GM15510 (cell line): ENCODE data around the gene NRXN2.

Experiments used
- POLR2A ChIP-seq: IDR thresholded peaks from 3 replicates; pipeline ENCODE4 v1.6.1; 2011; ENCODE audit warnings: borderline replicate concordance; ENCODE audit not compliant: insufficient read length; ENCODE audit errors: extremely low read depth

Gene NRXN2

GRCh38 chr11:64762674-64763525 lies 39.9 kb upstream of the NRXN2 start:
- TF ChIP-seq POLR2A: no peak

DNA sequence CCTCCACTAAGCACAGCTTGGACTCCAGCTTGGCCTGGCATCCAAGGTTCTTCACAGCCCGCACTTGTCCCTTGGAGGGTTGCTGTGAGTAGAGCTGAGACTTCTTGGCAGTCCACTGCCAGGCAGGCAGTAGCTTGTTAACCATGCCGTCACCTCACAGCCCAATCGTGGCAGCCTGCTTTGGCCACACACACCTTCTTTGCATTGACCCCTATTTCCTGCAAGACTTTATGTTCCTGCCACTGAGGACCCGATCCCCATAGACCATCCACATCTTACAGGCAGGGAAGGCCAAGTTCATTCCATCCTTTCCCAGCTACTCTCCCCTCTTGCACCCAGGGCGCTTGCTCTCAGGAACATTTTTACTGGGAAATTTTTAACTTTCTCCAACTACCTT lies 39.3 kb upstream of the NRXN2 start:
- TF ChIP-seq POLR2A: no peak

DNA sequence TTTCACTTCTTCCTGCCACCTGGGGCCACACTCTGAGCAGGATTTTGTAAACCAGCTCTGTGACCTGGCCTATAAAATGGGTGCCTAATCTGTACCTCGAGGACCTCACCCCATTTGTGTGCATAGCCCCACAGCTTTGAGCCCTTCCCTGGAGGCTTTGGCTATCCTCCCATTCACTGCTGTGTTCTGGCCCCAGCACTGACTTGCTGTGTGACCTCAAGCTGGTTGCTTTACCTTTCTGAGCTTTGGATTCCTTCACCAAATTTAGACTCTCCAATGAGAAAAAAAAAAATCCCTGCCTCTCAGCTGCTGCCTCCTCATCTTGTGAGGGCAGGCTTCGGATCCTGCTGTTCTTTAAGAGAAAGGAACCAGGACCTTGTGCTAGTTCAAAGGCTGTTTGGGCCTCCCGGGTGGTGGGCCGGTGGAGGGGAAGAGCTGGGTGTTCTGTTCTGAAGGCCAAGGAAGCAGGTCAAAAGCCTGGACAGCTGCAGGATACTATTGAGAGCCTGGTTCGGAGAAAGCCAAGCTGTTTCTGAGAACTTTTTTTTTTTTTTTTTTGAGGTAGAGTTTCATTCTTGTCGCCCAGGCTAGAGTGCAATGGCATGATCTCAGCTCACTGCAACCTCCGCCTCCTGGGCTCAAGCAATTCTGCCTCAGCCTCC lies 37.9 kb upstream of the NRXN2 start:
- no peak for TF ChIP-seq POLR2A

DNA sequence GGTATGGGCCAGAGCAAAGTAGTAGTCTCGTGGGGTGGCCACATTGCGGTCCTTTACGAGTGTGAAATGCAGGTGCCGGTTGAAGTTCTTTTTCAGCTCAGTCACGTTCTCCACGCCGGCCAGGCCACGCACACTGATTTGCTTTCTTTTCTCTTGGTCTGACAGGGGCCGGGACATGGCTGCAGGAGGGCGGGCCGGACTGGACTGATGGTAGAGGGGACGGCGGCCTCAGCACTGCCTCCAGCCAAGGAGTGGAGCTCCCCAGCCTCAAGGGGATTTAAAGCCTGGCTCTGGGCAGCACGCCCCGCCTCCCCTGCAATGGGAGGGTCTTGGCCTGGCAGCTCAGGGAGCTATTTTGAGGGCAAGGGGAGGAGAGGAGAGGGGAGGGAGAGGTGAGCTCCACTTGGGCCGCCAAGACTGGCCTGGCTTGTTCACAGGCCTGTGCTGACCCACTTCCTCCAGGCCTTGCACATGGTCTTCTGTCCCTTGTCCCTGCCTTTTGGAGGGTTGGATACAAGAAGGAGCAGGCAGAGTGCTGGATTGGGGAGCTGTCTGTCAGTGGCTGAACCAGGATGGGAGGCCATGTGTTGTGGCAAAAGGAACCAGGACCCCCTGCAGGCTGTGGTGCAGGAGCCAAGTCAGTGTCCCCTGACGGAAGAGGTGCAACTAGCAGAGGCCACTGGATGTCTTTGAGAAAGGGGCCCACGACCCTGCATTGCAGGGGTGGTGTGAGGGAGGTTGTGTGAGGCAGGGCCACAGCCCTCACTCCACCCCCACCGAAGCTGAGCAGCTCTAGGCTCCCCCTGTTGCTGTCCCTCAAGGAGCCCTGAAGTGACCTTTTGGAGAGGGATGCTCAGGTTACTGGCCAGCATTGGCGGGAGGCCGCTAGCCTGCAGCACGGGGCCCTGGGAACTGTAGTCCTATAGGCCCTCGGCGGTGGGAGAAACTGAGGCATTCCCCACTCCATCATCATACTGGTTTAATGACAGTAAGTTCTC lies 37.0 kb upstream of the NRXN2 start, which contains the start of gene PYGM:
PYGM (minus strand) TSS at position 253 of the 998 bp plus-strand sequence; CDS start at position 177, 76 bp downstream.
- no peak for TF ChIP-seq POLR2A

- TF ChIP-seq POLR2A: no peak
Observed at GRCh38 chr11:64759131-64759721, 36.2 kb upstream of the NRXN2 start.

GRCh38 chr11:64758330-64759079 lies 35.5 kb upstream of the NRXN2 start:
- TF ChIP-seq POLR2A: no peak

GRCh38 chr11:64757549-64758329 lies 34.7 kb upstream of the NRXN2 start:
- no peak for TF ChIP-seq POLR2A

DNA sequence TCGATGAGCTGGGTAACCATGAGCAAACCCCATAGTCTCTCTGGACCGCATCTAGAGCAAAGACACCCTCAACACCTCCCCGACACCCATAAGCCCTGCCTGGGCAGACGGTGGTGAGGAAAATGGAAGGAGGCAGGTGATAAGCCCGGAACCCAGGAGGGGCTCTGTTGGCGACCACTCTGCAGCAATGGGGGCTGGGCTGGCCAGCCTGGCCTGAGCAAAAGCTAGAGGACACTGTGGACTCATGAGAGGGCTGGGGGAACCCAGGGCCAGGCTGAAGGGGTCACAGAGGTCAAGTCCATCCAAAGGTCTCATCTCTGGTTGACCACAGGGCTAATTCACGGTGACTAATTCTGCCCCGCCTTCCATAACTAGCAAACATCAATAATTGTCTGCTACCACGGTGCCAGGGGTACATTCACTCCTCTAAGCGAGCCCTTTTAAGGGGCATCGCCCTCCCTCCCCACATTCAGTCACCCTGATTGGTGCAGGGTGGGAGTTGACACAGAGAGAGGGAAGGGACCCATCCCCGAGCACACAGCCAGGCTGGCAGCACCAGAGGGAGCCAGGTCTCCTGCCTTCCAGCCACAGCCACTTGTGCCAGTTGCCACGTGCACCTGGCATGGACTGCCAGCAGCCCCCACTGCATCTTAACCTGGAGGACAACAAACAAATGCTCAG lies 32.8 kb upstream of the NRXN2 start:
- TF ChIP-seq POLR2A: no peak

GRCh38 chr11:64754919-64755662 lies 32.1 kb upstream of the NRXN2 start:
- TF ChIP-seq POLR2A: no peak

DNA sequence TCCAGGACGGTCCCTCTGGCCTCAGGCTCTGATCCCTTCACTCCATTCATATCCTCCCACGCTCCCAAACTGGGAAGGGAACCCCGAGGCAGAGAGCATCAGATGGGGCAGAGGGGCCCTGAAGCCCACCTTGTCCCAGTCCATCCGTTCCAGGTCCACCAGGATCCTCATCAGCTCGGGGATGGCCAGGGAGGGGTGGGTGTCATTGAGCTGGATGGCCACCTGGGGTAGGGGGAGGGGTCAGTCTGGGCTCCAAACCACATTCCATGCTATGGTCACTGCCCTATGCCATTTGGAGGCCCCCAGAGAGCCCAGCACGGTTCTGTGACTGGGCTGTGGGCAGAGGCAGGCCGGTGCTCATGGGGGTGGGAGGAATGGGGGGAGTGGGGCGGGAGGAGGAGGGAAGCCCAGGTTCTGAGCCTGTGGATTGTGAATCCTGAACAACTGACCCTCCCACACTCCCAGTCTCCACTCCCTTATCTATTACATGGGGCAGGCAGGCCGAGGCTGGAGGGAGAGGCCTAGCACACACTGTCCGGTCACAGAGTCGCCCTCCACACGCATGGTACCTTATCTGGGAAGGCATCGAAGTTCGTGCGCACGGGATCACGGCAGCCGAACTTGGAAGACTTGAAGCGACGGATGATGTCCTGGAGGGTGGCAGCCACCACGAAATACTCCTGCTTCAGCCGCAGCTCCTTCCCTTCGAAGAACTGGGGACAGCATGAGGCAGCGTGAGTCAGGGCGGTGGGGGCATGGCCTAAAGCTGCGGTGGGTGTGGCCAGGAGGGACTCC lies 31.3 kb upstream of the NRXN2 start:
- TF ChIP-seq POLR2A: no peak
